Prostate gland (tissue), 2 donors: ENCODE data around the gene SNX4.

Source experiments
- POLR2A ChIP-seq: fragments of 450-650 bp; IDR thresholded peaks from one replicate; pipeline ENCODE4 v1.6.1; 2016; ENCODE audit warnings: antibody characterized with exemption, mild to moderate bottlenecking
- POLR2AphosphoS5 ChIP-seq: sonication (generic); formaldehyde crosslinking; IDR thresholded peaks from one replicate; pipeline ENCODE4 v1.6.1; 2017; ENCODE audit warnings: antibody characterized with exemption
- TF ChIP-seq, protein P1 (sequence below), 4 experiments: fragments of 200-600 bp in 2 of 4; fragments of 450-650 bp in 2 of 4; sonication (generic) in 2 of 4; IDR thresholded peaks; 1 replicate in 3 of 4; 2 replicates in 1 of 4; pipeline ENCODE4 v1.5.1; 2016 to 2019; ENCODE audit warnings: antibody characterized with exemption in 4 of 4, mild to moderate bottlenecking in 2 of 4, moderate library complexity in 2 of 4

DNA sequence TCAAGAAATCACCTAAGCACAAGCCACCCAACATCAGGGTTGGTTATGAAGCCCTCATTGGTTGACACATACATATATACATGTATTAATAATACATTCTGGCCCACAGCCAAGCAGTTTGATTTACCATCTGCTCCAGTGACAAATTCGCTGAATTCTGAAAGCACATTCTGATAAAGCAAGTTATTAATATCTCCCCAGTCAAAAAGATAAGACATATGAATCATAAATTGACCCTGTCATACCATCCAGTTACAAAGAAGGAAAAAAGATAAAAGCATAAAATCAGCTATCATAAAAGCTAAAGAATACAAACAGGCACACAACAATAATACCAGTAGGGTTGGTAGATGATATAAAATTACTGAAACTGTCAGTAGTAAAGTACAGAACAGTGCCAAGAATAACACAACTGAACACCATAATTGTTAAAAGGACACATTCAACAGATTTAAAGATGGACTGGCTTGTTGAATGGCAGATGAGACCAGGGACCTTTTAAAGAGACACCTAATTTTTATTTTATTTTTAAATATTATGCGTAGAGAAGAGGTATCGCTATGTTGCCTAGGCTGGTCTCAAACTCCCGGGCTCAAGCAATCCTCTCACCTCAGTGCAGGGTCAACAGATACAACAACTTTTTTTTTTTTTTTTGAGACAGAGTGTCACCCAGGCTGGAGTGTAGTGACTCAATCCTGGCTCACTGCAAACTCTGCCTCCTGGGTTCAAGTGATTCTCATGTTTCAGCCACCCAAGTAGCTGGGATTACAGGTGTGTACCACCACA is 7.7 kb downstream of the SNX4 start:
- TF ChIP-seq, protein P1, sequence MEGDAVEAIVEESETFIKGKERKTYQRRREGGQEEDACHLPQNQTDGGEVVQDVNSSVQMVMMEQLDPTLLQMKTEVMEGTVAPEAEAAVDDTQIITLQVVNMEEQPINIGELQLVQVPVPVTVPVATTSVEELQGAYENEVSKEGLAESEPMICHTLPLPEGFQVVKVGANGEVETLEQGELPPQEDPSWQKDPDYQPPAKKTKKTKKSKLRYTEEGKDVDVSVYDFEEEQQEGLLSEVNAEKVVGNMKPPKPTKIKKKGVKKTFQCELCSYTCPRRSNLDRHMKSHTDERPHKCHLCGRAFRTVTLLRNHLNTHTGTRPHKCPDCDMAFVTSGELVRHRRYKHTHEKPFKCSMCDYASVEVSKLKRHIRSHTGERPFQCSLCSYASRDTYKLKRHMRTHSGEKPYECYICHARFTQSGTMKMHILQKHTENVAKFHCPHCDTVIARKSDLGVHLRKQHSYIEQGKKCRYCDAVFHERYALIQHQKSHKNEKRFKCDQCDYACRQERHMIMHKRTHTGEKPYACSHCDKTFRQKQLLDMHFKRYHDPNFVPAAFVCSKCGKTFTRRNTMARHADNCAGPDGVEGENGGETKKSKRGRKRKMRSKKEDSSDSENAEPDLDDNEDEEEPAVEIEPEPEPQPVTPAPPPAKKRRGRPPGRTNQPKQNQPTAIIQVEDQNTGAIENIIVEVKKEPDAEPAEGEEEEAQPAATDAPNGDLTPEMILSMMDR (IDR thresholded peaks at IDR 0.05): no peak
- TF ChIP-seq POLR2A: no peak
- TF ChIP-seq POLR2AphosphoS5: no peak
